ENCODE measurements around the gene TM4SF4.

The TM4SF4 gene

DNA sequence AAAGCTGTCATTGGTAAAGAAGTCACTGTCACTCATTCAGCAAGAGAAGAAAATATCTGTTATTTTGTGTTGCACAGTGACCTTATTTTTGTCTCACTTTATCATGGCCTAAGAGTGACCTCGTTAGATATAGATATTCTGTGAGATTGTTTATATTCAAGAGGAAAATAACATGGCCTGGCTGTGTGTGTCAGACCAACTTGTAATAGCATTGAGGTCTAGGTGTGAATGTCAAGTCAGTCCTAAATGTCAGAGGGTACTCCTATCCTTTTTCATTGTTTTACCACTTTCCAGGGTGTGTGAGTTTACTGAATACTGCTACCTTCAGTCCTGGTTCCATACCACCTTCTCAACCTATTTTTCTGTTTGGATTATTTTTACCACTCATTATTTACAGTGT, 18.5 kb upstream of the TM4SF4 start:
- DNase-seq: no peak

DNA sequence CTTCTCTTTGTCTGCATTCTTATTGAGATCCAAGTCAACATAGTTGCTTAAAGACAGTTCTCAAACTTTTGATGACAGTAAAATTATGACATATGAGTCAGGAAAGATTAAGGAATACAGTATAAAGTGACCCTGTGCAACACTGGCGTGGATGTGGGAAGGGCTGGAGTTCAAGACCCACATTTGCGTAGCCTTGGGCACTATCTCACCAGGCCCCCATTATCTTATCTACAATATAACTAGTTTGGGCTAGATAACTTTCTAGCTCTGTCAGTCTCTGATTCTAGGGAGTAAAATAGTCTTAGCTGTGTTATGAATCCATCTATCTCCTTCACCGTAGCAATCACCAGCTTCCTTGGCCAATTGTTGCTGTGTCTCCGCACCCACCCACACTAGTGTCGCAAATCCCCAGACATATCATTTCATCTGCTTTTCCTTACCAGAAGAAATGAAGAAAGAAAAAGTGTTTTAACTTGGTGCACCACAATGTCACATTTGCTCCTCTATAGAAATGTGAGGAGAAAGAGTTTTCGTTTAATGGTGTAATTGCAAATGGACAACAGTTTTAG, 14.9 kb upstream of the TM4SF4 start:
- DNase-seq: no peak

DNA sequence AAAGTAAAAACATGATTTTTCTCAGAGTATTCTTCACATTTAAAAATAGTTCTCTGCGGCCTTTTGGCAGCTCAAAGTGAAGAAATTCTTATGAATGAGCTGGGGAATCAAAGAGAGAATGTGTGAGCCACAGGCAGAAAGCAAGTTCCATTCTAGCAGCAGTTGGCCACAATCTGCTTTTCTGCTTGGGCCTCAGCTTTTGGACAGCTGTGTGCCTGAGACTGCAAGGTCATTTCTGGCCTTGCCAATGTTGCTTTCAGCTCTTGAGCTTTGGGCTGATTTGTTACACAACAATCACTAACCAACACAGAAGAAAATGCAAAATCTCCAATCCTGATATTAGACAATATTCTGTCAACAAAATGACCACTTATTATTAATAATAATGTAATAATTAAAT, 14.4 kb upstream of the TM4SF4 start:
- no peak for DNase-seq

DNA sequence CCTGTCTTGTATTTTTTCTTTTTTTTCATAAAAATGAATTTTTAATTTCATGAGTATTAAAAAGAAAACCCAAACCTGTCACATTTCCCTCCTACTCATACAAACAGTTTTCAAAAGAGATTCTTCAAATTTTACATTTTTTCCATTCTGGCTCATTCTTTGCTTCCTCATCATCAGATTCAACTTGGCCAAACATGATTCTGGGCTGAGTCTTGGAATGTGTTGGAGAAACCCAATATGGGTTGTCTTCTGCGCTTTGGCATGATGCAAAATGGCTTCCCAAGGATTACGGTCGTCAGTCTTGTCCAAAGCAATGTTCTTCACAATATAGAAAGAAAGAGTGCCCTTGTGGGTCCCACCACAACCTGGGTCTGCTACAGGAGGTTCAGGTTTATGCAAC, 12.4 kb upstream of the TM4SF4 start:
- DNase-seq: no peak

DNA sequence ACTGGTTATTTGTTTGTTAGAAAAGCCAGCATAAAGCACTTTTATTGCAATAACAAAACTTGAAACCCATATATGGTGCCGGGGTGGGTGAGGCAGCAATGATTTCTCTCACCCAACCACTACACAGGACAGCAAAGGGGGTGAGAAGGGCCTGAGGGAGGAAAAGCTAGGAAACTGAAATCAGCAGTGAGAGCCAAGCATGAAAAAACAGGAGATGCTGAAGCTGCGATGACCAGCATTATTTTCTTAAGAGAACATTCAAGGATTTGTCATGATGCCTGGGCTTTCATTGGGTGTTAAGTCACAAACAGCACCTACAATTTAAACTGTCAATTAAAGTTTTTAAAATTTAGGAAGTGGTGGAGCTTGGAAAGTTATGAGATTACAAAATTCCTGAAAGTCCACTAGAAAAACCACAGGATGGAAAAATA, 11.9 kb upstream of the TM4SF4 start:
- DNase-seq: no peak

DNA sequence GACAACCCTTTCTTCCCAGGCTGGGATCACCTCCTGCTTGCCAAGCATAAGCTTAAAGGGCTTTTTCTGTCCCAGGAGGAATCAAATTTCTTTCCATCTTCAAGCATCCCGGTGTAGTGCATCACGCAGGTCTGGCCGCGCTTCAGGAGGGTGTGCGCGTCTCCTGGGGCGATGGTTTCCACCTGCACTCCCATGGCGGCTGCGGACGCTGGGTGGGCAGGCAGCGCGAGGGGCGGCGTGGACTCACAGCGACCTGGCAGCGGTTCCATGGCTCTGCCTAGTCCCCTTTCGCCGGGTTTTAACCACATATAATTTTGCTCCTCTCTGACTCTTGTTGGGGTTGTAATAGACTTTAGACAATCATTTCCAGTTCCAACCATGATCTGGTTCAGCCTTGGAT, 10.6 kb upstream of the TM4SF4 start:
- no peak for DNase-seq

DNA sequence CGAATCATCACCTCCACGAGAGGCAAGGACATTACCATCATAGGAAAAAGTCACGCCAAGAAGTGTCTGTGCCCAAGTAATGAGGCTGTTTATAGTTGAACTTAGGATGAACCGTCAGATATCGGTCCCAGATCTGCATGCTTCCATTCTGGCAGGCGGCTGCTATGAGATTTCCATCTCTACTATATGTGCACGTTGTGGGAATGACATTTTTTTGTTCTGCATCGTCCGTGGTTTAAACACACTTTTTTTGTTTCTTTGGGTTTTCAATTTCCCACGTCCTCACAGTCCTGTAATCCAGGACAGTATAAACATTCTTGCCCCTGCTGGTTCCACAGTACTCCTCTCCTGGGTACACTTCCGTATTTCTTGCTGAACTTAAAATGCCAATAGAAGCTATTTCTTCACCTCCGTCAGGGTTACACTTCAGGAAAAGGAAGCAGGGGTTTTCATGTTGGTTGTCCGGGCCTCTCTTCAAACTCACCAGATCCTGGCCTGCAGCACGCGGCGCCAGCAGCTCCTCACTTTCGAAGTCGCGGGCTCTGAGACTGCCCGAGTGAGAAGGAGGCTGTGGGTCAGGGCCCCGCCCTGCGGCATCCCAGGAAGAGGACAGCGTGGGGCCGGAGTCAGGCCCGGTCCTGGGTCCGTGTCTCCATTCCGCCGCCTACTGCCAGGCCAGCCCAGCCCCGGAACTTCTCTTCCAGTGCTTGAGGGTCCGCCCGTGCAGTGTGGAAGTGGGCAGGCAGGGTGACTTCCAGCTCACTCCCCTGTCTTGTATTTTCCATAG, 9.8 kb upstream of the TM4SF4 start:
- DNase-seq: no peak

DNA sequence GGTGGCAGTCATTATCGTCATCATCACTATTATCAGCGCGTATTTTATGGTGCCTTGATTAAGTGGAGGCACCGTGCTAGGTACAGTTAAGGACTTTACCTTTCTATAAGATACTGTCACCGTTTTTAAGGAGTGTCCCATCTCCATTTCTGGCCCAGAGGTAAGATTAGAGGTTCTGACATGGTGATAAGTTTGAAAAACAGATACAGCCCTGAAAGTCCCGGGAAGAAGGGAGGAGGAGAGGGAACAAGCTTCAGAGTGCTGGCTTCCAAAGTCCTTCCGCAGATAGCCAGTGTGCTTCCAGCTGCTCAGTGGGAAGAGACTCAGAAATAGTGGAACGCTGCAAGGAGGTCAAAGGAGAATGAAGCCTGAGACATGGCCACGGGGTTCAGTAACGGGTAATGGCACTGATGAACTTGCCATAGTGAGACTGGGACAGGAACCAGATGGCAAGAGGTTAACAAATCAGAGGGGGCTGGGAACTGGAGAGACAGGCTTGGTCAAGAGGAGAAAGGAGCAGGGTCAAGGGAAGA, 9.1 kb upstream of the TM4SF4 start:
- no peak for DNase-seq

DNA sequence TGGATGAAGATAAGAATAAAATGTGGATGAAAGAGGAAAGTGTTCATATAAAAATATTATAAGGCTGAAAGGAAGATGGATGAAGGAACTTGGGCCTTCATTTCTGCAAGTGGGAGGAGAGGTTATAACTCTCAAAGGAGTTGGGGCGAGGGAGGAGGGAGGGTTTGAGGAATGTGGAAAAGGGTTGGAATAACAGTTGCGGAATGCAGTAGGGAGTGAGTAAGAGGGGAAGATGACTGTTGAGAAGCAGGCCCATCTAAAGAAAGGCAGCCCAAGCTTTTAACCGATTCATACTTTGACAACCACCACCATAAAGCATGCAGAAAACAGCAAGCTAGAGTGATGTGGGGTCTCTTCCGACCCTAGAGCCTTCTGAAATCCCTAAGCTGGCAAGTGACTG, 8.3 kb upstream of the TM4SF4 start:
- DNase-seq: no peak

DNA sequence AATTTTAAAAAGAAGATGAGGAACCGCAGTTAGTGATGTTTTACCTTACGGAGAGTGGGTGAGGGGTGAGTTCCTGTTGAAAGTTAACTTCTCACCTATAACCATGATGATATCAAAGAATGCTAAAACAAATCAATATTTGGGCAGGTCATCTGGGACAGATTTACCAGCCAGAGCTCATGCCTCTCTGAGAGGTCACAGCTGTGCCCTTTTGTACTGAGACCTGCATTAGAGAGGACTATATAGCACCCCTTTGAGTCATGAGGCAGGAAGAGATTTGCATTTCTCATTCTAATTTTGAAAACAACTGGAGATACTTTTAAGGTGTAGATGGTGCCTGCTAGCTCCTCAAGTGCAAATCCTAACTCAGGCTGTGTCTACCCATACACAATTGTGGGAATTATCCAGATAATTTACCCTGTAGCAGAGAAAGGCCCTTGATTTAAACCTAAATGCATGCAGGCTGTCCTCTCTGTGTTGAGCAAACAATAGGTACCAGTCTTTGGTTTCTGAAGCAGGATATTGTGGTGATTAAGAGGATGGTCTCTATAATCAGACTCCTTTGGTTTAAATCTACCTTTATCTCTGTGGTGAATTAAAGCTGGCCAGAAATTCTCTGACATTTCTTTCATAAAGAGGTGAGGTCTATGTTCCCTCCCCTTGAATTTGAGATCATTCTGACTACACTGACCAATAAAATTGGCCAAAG, 5.8 kb upstream of the TM4SF4 start:
- no peak for DNase-seq

DNA sequence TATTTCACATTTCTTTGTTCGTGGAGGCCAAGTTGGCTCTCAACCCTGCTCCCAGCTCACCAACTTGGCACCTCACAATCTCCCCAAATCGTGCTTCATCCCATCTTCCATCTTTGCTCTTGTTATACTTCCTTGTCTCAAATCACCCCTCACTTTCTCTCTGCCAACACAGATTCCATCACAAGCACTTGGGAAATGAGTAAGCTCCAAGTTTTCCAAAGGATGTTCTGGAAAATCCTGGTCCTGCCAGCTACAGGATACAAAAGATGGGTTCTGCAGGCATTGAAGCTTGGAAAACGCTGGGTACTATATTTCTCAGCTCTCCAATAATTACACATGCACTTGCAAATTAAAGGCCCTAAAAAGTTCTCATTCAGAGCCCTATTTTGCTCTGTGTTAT, 4.1 kb upstream of the TM4SF4 start:
- DNase-seq: no peak

DNA sequence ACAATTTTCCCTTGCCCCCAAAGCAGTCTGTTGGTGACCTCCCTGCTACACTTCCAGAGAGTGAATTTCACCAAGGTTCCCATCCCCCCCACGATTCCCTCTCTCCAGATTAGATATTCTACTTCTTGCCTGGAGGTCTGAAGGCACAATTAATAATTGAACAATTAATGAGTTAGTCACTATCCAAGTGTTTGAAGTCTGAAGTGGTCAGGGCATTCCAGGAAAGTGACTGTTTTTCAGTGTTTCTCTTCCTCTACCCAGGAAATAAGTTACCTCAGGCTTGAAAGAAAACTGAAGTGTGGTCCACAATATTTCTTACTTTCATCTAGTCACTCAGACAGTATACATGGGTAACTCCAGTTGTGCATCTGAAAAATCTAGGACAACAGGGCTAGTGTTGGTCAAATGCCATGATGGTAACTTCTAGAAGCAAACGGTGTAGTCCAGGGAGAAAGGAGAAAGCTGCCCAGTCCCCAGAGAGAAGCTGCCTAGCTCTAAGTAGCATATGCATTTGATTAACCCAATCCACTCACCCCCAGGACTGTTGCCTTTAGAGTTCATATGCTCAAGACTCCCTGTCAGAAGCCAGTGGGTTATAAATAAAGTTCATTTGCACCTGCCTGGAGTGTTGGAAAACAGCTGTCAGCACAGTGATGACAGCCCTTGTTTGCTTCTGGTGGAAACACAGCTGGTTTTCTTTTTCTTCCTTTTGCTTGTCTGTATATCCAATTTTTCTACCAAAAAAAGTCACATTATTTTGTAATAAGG, 2.3 kb upstream of the TM4SF4 start:
- DNase-seq: no peak

DNA sequence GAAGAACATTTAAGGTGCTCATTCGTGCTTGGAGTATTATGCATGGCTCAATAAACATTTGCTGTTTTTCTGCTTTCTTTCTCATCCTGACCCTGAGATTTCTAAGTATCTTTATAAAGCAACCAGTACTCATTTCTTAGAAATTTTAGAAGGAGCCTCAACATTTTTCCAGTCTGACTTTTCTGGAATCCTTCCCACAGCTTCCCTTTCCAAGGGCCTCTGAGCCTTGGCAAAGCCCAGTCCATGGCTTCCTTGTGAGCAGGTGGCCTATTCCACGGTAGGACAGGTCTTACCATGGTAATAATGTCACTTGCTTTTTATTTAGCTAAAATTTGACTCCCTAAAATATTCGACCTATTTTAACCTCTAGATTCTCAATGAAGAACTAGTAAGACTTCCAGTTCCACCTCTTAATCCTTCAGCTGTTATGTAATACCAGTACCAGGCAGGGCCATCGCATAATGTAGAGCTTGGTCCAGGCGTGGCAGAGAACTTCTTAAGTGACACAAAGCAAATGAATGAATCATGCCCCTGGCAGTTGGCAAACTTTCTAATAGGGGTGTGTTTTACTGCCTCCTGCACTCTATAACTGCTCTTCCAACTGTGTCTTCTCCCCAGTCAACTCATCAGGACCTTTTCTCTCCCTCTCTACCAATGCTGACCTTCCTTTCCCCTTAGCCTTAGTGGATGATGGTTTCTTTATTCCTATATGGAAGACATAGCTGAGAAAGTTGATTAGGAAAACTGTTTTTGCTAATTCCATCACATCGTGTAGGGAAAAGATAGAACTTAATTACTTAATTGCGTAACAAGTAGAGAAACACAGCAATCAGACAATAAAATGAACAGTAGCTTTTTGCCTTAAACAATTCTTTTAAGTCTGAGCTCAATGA, 894 bp upstream of the TM4SF4 start:
- DNase-seq: no peak

DNA sequence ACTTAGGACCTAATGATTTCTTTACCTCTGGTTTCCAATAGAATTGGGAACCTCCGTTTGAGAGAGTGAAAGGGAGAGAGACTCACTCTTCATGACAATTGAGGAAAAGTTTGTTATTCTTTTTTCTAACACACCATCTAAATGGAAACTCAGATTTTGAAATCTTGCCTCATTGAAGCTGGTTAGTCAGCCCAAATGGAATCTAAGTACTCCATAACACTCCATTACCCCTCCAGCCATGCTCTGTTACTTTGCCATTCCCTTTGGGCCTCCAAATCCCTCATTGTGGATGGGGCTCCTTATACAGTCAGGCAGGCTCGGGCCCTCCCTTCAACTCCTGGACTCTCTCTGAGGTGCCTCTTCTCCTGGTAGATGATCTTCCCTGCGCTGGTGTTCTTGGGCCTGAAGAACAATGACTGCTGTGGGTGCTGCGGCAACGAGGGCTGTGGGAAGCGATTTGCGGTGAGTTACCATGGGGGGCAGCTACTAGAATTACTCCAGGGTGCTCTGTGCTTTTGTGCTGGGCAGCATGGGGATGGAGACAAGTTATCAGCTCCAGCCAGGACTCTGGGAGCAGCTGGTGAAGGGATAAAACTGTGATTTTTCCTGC, 1.1 kb downstream of the TM4SF4 start:
- DNase-seq: no peak

DNA sequence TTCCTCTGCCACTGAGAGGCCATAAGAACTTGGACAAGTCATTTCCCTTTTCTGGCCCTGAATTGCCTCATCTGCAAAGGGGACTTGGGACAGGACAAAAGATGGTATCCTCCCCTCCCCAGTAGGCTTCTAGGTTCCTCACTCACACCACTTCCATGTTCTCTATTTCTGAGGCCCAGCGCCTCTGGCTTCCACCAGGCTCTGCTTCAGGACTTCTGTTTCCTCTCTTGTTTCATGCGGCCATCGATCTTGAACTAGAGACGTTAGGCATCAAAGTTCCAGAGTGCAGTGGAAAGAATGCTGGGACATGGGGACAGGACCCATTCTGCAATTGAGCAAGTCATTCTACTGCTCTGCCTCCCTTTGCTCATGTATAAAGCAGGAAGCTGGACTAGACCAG, 1.7 kb downstream of the TM4SF4 start:
- DNase-seq: no peak

DNA sequence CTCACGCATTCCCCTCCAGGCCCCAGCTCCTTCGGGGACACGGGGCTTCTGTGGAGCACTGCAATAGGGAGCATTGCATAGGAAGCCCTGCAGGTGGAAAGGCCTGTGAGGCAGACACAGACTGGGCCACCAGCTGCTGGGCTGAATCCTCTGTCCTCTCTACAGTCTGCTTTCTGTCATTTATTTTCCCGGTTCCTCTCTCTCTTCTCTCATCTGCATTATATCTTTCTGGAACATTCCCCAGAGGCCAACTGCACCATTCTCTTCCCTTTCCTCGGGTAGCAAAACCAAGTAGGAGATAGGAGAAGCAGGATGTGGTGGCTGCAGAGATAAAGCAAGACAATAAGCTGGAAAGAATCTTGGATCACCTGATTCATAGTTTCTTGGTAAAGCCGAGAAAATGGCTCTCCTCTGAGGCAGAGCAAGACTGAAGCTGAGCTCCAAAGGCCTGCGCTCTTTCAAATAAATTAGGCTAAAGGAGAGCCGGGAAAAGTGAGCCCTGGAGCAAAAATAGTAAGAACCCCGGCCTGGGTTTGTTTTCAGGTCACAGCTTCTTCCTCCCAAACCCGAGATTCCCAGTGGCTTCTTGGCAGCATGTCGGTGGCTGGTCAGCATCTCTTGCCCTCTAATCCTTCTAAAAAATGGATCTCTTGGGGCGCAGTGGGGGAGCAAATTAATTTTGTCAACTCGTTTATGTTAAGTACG, 5.3 kb downstream of the TM4SF4 start:
- no peak for DNase-seq

DNA sequence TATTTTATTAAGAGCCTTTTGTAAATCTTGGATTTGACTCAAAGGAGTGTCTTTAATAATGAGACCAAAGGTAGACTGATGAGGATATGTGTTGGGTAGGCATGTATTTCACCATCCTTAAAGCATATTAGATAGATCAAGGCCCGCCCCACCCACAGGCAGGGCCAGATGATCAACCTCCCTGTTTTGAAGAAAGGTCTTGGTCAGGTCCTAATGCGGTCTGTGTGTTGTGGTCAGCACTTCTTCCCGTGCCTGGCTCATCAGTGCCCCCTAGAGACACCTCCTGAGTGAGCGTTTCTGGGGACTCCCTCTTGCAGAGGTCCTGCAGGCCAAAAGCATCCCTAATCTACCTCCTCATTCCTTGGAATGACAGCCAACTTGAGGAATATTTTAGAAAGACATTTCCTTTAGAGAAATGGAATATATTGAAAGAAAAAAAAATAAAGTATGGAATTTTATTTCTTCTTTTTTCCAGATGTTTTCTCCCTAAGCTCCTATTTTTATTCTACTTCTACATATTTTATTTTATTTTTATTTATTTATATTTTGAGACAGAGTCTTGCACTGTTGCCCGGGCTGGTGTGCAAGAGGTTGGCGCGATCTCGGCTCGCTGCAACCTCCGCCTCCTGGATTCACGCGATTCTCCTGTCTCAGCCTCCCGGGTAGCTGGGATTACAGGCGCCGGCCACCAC, 6.0 kb downstream of the TM4SF4 start:
- no peak for DNase-seq

DNA sequence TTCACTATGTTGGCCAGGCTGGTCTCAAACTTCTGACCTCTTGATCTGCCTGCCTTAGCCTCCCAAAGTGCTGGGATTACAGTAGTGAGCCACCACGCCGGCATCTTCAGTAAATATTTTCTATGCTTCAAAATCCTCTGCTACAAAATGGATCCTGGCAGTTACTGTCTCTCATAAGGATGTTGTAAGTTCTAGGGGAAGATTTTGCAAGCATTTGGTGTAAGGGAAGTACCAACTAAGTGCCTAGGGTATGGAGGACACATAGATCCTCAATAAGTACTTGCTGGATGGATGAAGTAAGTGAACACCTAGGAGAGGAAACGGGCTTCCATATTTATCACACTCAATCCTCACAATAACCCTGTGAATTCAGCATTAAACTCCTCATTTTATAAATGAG, 6.6 kb downstream of the TM4SF4 start:
- no peak for DNase-seq

DNA sequence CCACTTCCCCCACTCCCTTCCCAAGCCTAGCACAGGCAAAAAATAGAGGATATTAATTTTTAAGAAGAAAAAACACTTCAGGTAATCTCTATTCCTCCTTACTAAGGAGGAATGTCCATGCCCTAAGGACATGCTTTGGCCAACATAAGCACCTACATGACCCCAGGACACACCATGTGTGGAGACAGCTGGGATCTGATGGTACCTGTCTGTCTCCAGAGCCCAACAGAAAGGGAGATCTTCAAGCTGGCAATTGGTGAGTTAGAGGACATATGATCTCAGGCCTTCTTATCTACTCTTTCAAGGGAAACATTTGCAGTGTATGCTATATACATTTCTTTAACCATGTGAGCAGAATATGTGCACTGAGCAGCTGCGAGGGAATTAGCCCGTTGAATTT, 7.0 kb downstream of the TM4SF4 start:
- DNase-seq: no peak

DNA sequence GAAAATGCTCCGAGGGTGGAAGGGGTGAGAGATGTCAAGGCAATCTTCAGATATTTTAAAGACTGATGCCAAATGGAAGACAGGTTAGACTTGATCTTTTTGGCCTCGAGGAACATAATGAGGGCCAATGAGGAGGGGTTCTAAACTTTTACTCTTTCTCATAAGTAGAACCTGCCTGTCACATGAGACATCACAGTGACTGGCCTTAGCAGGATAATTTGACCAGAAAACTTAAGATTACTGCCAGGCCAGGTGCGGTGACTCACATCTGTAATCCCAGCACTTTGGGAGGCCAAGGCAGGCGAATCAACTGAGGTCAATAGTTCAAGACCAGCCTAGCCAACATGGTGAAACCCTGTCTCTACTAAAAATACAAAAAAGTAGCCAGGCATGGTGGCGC, 12.2 kb downstream of the TM4SF4 start:
- no peak for DNase-seq
